WTC11 (cell line): ENCODE data around the gene RSPO3. TPM values are rescaled to one million over a fixed set of nuclear protein-coding genes. Genes with fewer than 3 reads are reported as not detected.

Experiments used
- ATAC-seq: fragments of 200-7000 bp; cut with Tn5 transposase; 2 replicates; pipeline ENCODE4 v1.10.0; 2021; ENCODE audit warnings: mild to moderate bottlenecking, moderate library complexity
- CTCF ChIA-PET: fragments of 300-600 bp; sonication (Branson Sonifier 250); formaldehyde crosslinking; loops from one replicate; lab custom pipeline; 2021; ENCODE audit warnings: antibody characterized with exemption; lab: Charles Lee
- POLR2A ChIA-PET: fragments of 350-600 bp; sonication (Branson Sonifier 250); formaldehyde crosslinking; loops from one replicate; lab custom pipeline; 2021; ENCODE audit warnings: antibody characterized with exemption; lab: Charles Lee
- DNase-seq: peaks from one replicate; pipeline ENCODE4 v3.0.0; 2021; ENCODE audit warnings: low spot score
- H3K27ac Mint-ChIP-seq: 2 replicates; pipeline ENCODE4 v1.8.0; 2021; ENCODE audit warnings: mixed read lengths
- H3K27me3 Mint-ChIP-seq: 2 replicates; pipeline ENCODE4 v1.8.0; 2021; ENCODE audit warnings: low read depth, mild to moderate bottlenecking, moderate library complexity, mixed read lengths
- H3K36me3 Mint-ChIP-seq: 2 replicates; pipeline ENCODE4 v1.8.0; 2021; ENCODE audit warnings: mixed read lengths
- H3K4me1 Mint-ChIP-seq: 2 replicates; pipeline ENCODE4 v1.8.0; 2022; ENCODE audit warnings: mixed read lengths
- H3K4me3 Mint-ChIP-seq: 2 replicates; pipeline ENCODE4 v1.8.0; 2021; ENCODE audit warnings: mild to moderate bottlenecking, moderate library complexity, mixed read lengths
- H3K9me3 Mint-ChIP-seq: 2 replicates; pipeline ENCODE4 v1.8.0; 2021; ENCODE audit warnings: mixed read lengths
- EMX1 ChIP-seq: fragments of 250-450 bp; sonication (Bioruptor Pico); IDR thresholded peaks from 2 replicates; pipeline ENCODE4 v1.8.0; 2021; ENCODE audit warnings: mild to moderate bottlenecking
- HMGA2 ChIP-seq: fragments of 250-450 bp; sonication (Bioruptor Pico); IDR thresholded peaks from 2 replicates; pipeline ENCODE4 v1.4.0; 2021; ENCODE audit warnings: mild to moderate bottlenecking, moderate library complexity
- NFYB ChIP-seq: sonication (generic); formaldehyde crosslinking; conservative IDR thresholded peaks from 2 replicates; pipeline ENCODE4 v1.8.0; 2022; ENCODE audit warnings: low read depth, missing genetic modification reagents
- NR3C1 ChIP-seq: sonication (generic); formaldehyde crosslinking; conservative IDR thresholded peaks from 2 replicates; pipeline ENCODE4 v1.8.1; 2023; ENCODE audit warnings: low read depth, mild to moderate bottlenecking, missing genetic modification reagents
- ZNF671 ChIP-seq: fragments of 250-450 bp; sonication (Bioruptor Pico); IDR thresholded peaks from 2 replicates; pipeline ENCODE4 v1.8.0; 2021; ENCODE audit warnings: mild to moderate bottlenecking
- total RNA-seq: library from RNA; stranded (reverse); gene quantifications from 3 replicates; pipeline ENCODE4 v1.2.3, GENCODE V29; 2021
- TF ChIP-seq, protein P1 (sequence below): sonication (generic); formaldehyde crosslinking; IDR thresholded peaks from 2 replicates; pipeline ENCODE4 v1.8.1; 2022; ENCODE audit warnings: low read depth, mild to moderate bottlenecking, moderate library complexity, missing genetic modification reagents, borderline replicate concordance

The RSPO3 gene
- total RNA-seq, 1 experiment from 2014 or later = not detected

DNA sequence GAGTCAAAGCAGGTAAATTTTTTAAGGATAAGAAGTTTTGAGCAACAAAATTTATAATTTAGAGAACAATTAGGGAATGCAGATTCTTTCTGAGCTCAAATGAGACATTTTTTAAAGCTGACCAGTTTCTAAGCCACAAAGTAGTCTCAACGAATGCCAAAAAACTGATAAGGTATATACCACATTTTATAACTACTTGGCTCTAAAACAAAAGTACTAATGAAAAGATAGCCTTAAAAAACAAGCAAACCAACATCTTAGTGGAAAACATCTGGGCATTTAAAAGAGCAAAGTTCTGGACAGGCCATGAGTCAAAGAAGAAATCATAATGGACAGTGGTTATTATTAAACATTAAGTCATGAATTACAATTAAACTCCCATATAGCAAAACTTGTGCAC lies 125.0 kb downstream of the RSPO3 start:
- no peak for DNase-seq
- Mint-ChIP-seq H3K4me3 (no peak overlapping the region), H3K4me1 (no peaks in the 10 kb centered on the region), H3K9me3 (peaks cover 2% of the 10 kb centered on the region), H3K27me3 (no peaks in the 10 kb centered on the region), H3K36me3 (no peaks in the 10 kb centered on the region), H3K27ac (no peak overlapping the region)
- CTCF ChIA-PET = no interaction called here
- ATAC-seq = no peak
- POLR2A ChIA-PET = no interaction called here
- TF ChIP-seq, protein P1, sequence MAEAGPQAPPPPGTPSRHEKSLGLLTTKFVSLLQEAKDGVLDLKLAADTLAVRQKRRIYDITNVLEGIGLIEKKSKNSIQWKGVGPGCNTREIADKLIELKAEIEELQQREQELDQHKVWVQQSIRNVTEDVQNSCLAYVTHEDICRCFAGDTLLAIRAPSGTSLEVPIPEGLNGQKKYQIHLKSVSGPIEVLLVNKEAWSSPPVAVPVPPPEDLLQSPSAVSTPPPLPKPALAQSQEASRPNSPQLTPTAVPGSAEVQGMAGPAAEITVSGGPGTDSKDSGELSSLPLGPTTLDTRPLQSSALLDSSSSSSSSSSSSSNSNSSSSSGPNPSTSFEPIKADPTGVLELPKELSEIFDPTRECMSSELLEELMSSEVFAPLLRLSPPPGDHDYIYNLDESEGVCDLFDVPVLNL (CRISPR knock-in tag) = no peak
- TF ChIP-seq NFYB (no peak), NR3C1 (no peak), ZNF671 (CRISPR knock-in tag) (no peak), HMGA2 (no peak), EMX1 (CRISPR knock-in tag) (no peak)

Other genes starting within 250 kb of the RSPO3 start
- 27.3 to 30.4 TPM (median 30.0 TPM) in 3 replicates for gene RNF146, start 148.2 kb downstream of the RSPO3 start, total RNA-seq
- gene ECHDC1, start 224.9 kb downstream of the RSPO3 start, total RNA-seq = 43.1 to 60.0 TPM (median 44.3 TPM) in 3 replicates